Measurements from ENCODE around the gene WNT5B.
A peak's percentile ranks its signal among the peaks of the same experiment; 100 is the strongest.

The WNT5B gene

DNA sequence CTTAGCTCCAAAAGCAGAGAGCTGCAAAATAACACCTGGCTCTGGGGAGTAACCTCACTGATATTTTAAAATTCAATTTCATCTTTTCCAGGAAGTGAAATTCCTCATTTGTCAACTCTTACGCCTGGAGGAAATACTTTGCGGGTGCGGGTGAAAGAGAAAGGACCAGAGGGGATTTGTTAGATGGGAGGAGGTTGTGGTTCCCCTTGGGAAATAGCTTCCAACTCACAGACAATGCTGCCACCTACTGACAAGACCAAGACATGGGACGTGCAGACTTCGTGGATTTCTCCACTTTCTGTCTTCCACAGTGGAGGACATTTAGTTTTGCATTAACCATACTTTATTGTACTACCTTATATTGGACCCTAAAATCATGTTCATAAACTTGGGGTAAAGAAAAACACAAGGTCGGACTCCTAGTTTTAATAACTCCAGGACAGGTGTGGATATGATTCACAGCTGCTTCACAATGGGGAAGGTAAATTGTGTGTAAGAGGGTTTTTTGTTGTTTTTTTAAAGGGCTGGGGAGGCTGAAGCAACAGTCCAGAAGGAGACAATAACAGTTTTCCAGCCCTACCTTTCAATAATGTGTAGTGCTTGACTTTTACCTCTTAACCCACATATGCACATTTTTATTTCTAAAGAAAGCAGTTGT, 45.5 kb upstream of the WNT5B start:
- DNase-seq (ENCODE audit: extremely low read depth, insufficient read length): peak; percentile 34
- Histone ChIP-seq H3K36me3 (ENCODE audit: control insufficient read depth, insufficient read depth, low read length) (no peaks in the 10 kb centered on the region), H3K4me3 (replicated peaks; ENCODE audit: low read depth, low read length) (no peak overlapping the region; the same call in 1 of the 2 replicates), H3K27me3 (replicated peaks; ENCODE audit: control insufficient read depth, insufficient read depth, low read length) (no peaks in the 10 kb centered on the region)
- TF ChIP-seq, protein P1, sequence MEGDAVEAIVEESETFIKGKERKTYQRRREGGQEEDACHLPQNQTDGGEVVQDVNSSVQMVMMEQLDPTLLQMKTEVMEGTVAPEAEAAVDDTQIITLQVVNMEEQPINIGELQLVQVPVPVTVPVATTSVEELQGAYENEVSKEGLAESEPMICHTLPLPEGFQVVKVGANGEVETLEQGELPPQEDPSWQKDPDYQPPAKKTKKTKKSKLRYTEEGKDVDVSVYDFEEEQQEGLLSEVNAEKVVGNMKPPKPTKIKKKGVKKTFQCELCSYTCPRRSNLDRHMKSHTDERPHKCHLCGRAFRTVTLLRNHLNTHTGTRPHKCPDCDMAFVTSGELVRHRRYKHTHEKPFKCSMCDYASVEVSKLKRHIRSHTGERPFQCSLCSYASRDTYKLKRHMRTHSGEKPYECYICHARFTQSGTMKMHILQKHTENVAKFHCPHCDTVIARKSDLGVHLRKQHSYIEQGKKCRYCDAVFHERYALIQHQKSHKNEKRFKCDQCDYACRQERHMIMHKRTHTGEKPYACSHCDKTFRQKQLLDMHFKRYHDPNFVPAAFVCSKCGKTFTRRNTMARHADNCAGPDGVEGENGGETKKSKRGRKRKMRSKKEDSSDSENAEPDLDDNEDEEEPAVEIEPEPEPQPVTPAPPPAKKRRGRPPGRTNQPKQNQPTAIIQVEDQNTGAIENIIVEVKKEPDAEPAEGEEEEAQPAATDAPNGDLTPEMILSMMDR (IDR thresholded peaks at IDR 0.05; ENCODE audit: insufficient read depth, low read length, poor library complexity, severe bottlenecking): peak; percentile 72

DNA sequence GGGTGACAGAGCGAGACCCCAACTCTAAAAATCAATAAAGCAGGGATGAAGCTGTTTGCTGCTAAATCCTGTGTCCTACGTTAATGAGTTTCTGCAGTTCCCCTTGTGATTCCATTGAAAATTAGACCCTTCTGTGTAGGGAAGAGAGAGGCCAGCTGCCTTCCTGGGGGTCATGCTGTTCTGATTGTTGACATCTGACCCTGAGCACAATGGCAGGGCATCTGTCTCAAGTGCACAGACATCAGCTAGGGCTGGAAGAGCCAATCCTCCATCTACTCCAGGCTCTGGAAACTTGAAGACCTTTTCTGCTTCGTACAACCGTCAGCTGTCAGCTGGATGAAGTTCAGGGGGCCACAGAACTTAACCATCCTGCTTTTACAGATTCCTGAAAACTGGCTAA, 44.7 kb upstream of the WNT5B start:
- no peak for DNase-seq (ENCODE audit: extremely low read depth, insufficient read length)
- no peaks in the 10 kb centered on the region for H3K27me3 ChIP-seq (replicated peaks; ENCODE audit: control insufficient read depth, insufficient read depth, low read length)
- TF ChIP-seq, protein P1 (IDR thresholded peaks at IDR 0.05; ENCODE audit: insufficient read depth, low read length, poor library complexity, severe bottlenecking): no peak

DNA sequence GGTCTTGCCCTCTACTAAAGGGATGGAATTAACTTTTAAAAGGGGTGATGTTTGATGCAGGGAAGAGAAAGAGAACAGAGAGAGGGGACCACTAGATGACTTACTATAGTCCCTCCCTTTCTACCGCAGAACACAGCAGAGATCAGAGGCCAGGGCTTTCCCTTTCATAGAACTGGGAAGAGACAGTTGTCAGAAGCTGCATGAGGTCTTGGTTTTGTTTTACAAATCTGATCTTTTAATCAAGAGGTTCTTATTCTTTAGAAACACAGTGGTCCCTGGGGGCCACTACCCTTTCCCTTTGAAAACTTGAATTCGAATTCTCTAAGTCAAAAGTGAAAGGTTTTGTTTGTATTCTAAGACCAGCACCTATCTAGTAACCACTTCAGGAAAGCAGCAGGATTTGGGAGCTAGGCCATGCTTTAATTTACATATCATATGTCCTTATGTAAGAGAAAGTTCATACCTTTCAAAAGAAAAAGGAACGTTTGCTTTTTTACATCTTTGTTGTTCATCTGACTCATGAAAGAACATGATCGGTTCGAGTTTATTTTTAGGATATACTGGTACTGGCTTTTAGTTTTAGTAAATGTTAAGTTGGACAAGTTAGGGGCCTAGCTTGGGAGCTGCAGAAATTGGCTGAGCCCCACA, 41.0 kb upstream of the WNT5B start:
- no peak overlapping the region for H3K4me3 ChIP-seq (replicated peaks; ENCODE audit: low read depth, low read length)
- H3K36me3 ChIP-seq (ENCODE audit: control insufficient read depth, insufficient read depth, low read length): no peaks in the 10 kb centered on the region
- no peaks in the 10 kb centered on the region for H3K27me3 ChIP-seq (replicated peaks; ENCODE audit: control insufficient read depth, insufficient read depth, low read length)
- TF ChIP-seq, protein P1 (IDR thresholded peaks at IDR 0.05; ENCODE audit: insufficient read depth, low read length, poor library complexity, severe bottlenecking): no peak
- DNase-seq (ENCODE audit: extremely low read depth, insufficient read length): no peak

More for the DNA sequence above, 44.7 kb upstream of the WNT5B start:
- Histone ChIP-seq H3K36me3 (ENCODE audit: control insufficient read depth, insufficient read depth, low read length) (no peaks in the 10 kb centered on the region), H3K4me3 (replicated peaks; ENCODE audit: low read depth, low read length) (no peak overlapping the region)

DNA sequence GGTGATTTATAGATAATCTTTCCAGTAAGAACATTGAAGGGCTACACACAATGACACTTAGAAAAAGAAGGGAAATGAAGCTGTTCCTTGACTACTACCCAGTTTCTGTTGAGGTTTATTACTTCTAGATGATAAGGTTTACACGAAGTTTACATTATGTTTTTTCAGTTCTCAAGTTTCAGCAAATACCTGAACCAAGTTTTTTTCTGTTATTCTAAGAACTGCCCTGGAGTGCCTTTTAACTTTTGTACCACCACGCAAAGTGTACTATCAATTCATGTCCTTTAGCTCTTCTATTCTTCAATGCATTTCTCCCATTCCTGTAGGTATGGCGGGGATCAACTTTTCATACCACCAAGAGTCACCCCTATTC, 40.5 kb upstream of the WNT5B start:
- H3K27me3 ChIP-seq (replicated peaks; ENCODE audit: control insufficient read depth, insufficient read depth, low read length): no peaks in the 10 kb centered on the region
- no peak for DNase-seq (ENCODE audit: extremely low read depth, insufficient read length)

DNA sequence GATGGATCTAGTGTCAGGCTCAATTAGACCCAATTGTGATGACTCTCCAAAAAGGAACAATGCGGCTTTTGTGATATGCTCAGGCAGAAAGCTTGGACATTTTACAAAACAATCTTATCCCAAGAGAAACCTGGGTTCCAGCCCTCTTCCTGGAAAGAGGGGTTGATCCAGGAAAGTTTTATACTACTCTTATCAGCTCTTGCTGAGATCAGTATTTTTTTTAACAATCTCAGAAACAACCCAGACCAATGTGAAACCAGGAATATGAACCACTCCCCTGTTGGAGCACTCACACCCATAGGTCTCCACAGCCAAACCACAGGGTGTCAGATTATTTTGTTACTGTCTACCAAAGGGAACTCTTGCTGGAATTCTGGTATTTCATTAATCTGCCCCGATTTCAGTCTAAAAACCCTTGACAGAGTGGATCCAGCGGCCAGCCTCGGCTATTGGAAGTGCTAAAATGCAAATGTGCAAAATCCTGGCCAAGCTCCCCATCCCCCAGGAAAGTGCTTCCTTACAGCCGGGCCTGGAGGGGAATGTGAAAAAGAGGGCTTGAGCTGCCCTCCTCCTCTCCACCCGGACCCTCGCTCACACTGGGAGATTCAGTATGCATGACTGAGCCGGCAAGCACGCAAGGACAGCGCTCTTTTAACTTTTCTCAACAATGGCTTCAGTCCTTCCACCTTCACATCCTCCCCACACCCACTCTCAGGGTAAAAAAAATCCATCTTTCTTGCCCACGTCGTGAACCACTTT, 38.6 kb upstream of the WNT5B start:
- Histone ChIP-seq H3K27me3 (replicated peaks; ENCODE audit: control insufficient read depth, insufficient read depth, low read length) (no peaks in the 10 kb centered on the region), H3K4me3 (replicated peaks; ENCODE audit: low read depth, low read length) (no peak overlapping the region), H3K36me3 (ENCODE audit: control insufficient read depth, insufficient read depth, low read length) (no peaks in the 10 kb centered on the region)
- no peak for DNase-seq (ENCODE audit: extremely low read depth, insufficient read length)
- TF ChIP-seq, protein P1 (IDR thresholded peaks at IDR 0.05; ENCODE audit: insufficient read depth, low read length, poor library complexity, severe bottlenecking): no peak

More for the DNA sequence above, 40.5 kb upstream of the WNT5B start:
- TF ChIP-seq, protein P1 (IDR thresholded peaks at IDR 0.05; ENCODE audit: insufficient read depth, low read length, poor library complexity, severe bottlenecking): no peak
- H3K36me3 ChIP-seq (ENCODE audit: control insufficient read depth, insufficient read depth, low read length): no peaks in the 10 kb centered on the region
- H3K4me3 ChIP-seq (replicated peaks; ENCODE audit: low read depth, low read length): no peak overlapping the region

Data from GM06990 (cell line).